GM12878 (cell line): ENCODE data around the gene SGF29. TPM values are rescaled to one million over a fixed set of nuclear protein-coding genes. Genes with fewer than 3 reads are reported as not detected.

Experiments
- ATAC-seq: fragments of 200-7000 bp; cut with Tn5 transposase; 3 replicates; pipeline ENCODE4 v1.9.1; 2020; ENCODE audit warnings: mild to moderate bottlenecking, moderate library complexity
- BruUV-seq: library from RNA; stranded (reverse); fragments of 400-500 nt; replicated peaks from 2 replicates; lab custom pipeline; 2021; lab: Mats Ljungman, UMichigan
- CTCF ChIA-PET: fragments of 300-600 bp; sonication (Branson Sonifier 250); formaldehyde crosslinking; extraction: SDS; loops from one replicate; lab custom pipeline; 2021; ENCODE audit warnings: inconsistent platforms; lab: Yijun Ruan, JAX
- POLR2A ChIA-PET: fragments of 350-600 bp; formaldehyde crosslinking; extraction: SDS; loops from one replicate; lab custom pipeline; 2021; ENCODE audit warnings: inconsistent platforms; lab: Charles Lee
- RAD21 ChIA-PET: fragments of 300-600 bp; sonication (Branson Sonifier 250); formaldehyde crosslinking; loops from one replicate; lab custom pipeline; 2023; ENCODE audit warnings: antibody characterized with exemption; ENCODE audit not compliant: unreplicated experiment; lab: Charles Lee
- SMC1A ChIA-PET: fragments of 300-600 bp; sonication (Branson Sonifier 250); formaldehyde crosslinking; loops from one replicate; lab custom pipeline; 2023; ENCODE audit not compliant: unreplicated experiment, uncharacterized antibody; lab: Charles Lee
- DNase-seq: peaks from one replicate; pipeline ENCODE4 v3.0.0-alpha.2; 2011; ENCODE audit warnings: low read depth, low spot score
- FAIRE-seq: peaks from 3 replicates; lab custom pipeline; 2011; peaks lifted over from hg19 to GRCh38; lab: Jason Lieb, UNC
- H2AFZ ChIP-seq: 2 replicates; pipeline ENCODE4 v1.6.0; 2011; ENCODE audit warnings: low read depth, low read length, control low read depth; ENCODE audit not compliant: control insufficient read depth
- H3K27ac ChIP-seq: 2 replicates; pipeline ENCODE4 v1.5.1; 2011; ENCODE audit warnings: control low read depth; ENCODE audit not compliant: control insufficient read depth, insufficient read depth
- H3K27me3 ChIP-seq, 2 experiments: replicated peaks in 1 of 2; 2 replicates each; pipeline versions ENCODE4 v1.6.0 to v1.6.1; 2011; ENCODE audit warnings: low read length in 1 of 2; ENCODE audit not compliant: control insufficient read depth in 2 of 2, insufficient read depth in 2 of 2
- H3K36me3 ChIP-seq, 2 experiments: 2 replicates each; pipeline ENCODE4 v1.5.1; 2011; ENCODE audit warnings: low read length in 1 of 2; ENCODE audit not compliant: control insufficient read depth in 2 of 2, insufficient read depth in 2 of 2
- H3K4me1 ChIP-seq: 2 replicates; pipeline ENCODE4 v1.6.1; 2011; ENCODE audit warnings: mild to moderate bottlenecking, low read length, moderate library complexity, mixed read lengths; ENCODE audit not compliant: control insufficient read depth, insufficient read depth
- H3K4me2 ChIP-seq: 2 replicates; pipeline ENCODE4 v1.6.0; 2011; ENCODE audit warnings: control low read depth; ENCODE audit not compliant: control insufficient read depth, insufficient read depth
- H3K4me3 ChIP-seq: fragments of 200-600 bp; sonication (generic); 2 replicates; pipeline ENCODE4 v1.5.1; 2016
- H3K79me2 ChIP-seq: 2 replicates; pipeline ENCODE4 v1.6.0; 2011; ENCODE audit warnings: low read length; ENCODE audit not compliant: control insufficient read depth, insufficient read depth
- H3K9ac ChIP-seq: 2 replicates; pipeline ENCODE4 v1.8.0; 2011; ENCODE audit warnings: low read length, control low read depth, mixed read lengths; ENCODE audit not compliant: control insufficient read depth, insufficient read depth
- H3K9me3 ChIP-seq: replicated peaks from 3 replicates; pipeline ENCODE4 v1.5.1; 2011; ENCODE audit warnings: mild to moderate bottlenecking, low read length; ENCODE audit not compliant: control insufficient read depth, insufficient read depth
- H4K20me1 ChIP-seq: 2 replicates; pipeline ENCODE4 v1.6.0; 2011; ENCODE audit not compliant: control insufficient read depth, insufficient read depth
- CBX5 ChIP-seq: sonication (generic); IDR thresholded peaks from 2 replicates; pipeline ENCODE4 v1.6.1; 2016; ENCODE audit warnings: low read depth, moderate library complexity, mild to moderate bottlenecking, inconsistent platforms
- CHD2 ChIP-seq: IDR thresholded peaks from 2 replicates; pipeline ENCODE4 v1.6.1; 2011; ENCODE audit warnings: low read depth, low read length, improper control_type of control experiment, borderline replicate concordance
- EZH2 ChIP-seq: IDR thresholded peaks from 2 replicates; pipeline ENCODE4 v1.6.1; 2012; ENCODE audit warnings: low read depth, mild to moderate bottlenecking, control low read depth, inconsistent platforms, low read length, borderline replicate concordance; ENCODE audit not compliant: control insufficient read depth
- HDAC2 ChIP-seq: fragments of 200-600 bp; sonication (generic); IDR thresholded peaks from 2 replicates; pipeline ENCODE4 v1.6.1; 2017
- KDM1A ChIP-seq: fragments of 200-600 bp; sonication (generic); IDR thresholded peaks from 2 replicates; pipeline ENCODE4 v1.6.1; 2016; ENCODE audit warnings: borderline replicate concordance
- MEF2B ChIP-seq: fragments of 450-650 bp; IDR thresholded peaks from 2 replicates; pipeline ENCODE4 v1.6.1; 2018; ENCODE audit warnings: mild to moderate bottlenecking, moderate library complexity; ENCODE audit not compliant: partially characterized antibody, poor library complexity, severe bottlenecking
- MYB ChIP-seq: fragments of 150-350 bp; IDR thresholded peaks from 2 replicates; pipeline ENCODE4 v1.6.1; 2014; ENCODE audit warnings: mild to moderate bottlenecking, low read depth, low read length, borderline replicate concordance
- MYC ChIP-seq: IDR thresholded peaks from 2 replicates; pipeline ENCODE4 v1.6.1; 2011; ENCODE audit warnings: mild to moderate bottlenecking, low read length, moderate library complexity, inconsistent platforms; ENCODE audit not compliant: insufficient read depth, insufficient replicate concordance, insufficient read length, severe bottlenecking
- NR2C2 ChIP-seq: IDR thresholded peaks from 2 replicates; pipeline ENCODE4 v1.6.1; 2011; ENCODE audit warnings: borderline replicate concordance, low read depth; ENCODE audit not compliant: control insufficient read depth, insufficient read length
- POU2F2 ChIP-seq: IDR thresholded peaks from 3 replicates; pipeline ENCODE4 v1.6.1; 2011; ENCODE audit warnings: low read depth, mild to moderate bottlenecking, low read length, borderline replicate concordance
- SP1 ChIP-seq: IDR thresholded peaks from one replicate; pipeline ENCODE4 v1.6.1; 2011; ENCODE audit warnings: low read depth, low read length
- TCF12 ChIP-seq: IDR thresholded peaks from 2 replicates; pipeline ENCODE4 v1.6.1; 2011; ENCODE audit warnings: low read depth, mild to moderate bottlenecking, low read length
- WGBS: methylation state at CpG from one replicate; pipeline ENCODE4 v1.1.6; 2016; ENCODE audit warnings: low lambda C conversion rate; ENCODE audit not compliant: insufficient replicate concordance, insufficient coverage; ENCODE audit errors: missing lambda C conversion rate; 5-methylcytosine and 5-hydroxymethylcytosine counted together
- in situ Hi-C: fragments of 300-500 bp; cut with MboI; formaldehyde crosslinking; loops from 9 replicates; pipeline ENCODE4 v1.14.3; 2018; ENCODE audit warnings: mixed read lengths
- intact Hi-C: fragments of 100-400 bp; cut with micrococcal nuclease; formaldehyde crosslinking; loops from one replicate; pipeline ENCODE4 v1.14.2; 2022; ENCODE audit not compliant: unreplicated experiment
- polyA plus RNA-seq, 11 experiments: library from polyadenylated mRNA; depleted of rRNA in 4 of 11; unstranded in 6 of 11; stranded (reverse) in 5 of 11; fragments of >200 nt; fragmentation: Nextera tagmentation in 4 of 11; fragmentation: Illumina TruSeq in 1 of 11; extraction: Ambion mirVana in 4 of 11; extraction: Trizol in 1 of 11; gene quantifications; 1 replicate in 1 of 11; 2 replicates in 10 of 11; pipeline versions ENCODE4 v1.2.1 to v1.2.3, GENCODE V29; 2011 to 2016; ENCODE audit warnings: inconsistent platforms in 2 of 11, missing spikeins in 2 of 11, low read depth in 1 of 11
- total RNA-seq, 4 experiments: library from RNA; depleted of rRNA in 3 of 4; stranded (reverse); fragments of >200 nt in 3 of 4; fragmentation: Illumina TruSeq in 1 of 4; extraction: Trizol in 1 of 4; gene quantifications; 2 replicates each; pipeline versions ENCODE4 v1.2.1 to v1.2.3, GENCODE V29; 2013 to 2021
- TF ChIP-seq, protein P1 (sequence below): fragments of 450-650 bp; IDR thresholded peaks from 2 replicates; pipeline ENCODE4 v1.6.1; 2017; ENCODE audit warnings: mild to moderate bottlenecking, moderate library complexity
- TF ChIP-seq, protein P2 (sequence below): fragments of 450-650 bp; formaldehyde crosslinking; IDR thresholded peaks from 2 replicates; pipeline ENCODE4 v1.4.0; 2020; ENCODE audit warnings: mild to moderate bottlenecking, moderate library complexity

The SGF29 gene
- total and polyA plus RNA-seq, 10 of the 15 experiments (the other 5 are each of a cell fraction or from before 2014, with no cell fraction given), result 2.2 to 20.1 (median 12.3) TPM

DNA sequence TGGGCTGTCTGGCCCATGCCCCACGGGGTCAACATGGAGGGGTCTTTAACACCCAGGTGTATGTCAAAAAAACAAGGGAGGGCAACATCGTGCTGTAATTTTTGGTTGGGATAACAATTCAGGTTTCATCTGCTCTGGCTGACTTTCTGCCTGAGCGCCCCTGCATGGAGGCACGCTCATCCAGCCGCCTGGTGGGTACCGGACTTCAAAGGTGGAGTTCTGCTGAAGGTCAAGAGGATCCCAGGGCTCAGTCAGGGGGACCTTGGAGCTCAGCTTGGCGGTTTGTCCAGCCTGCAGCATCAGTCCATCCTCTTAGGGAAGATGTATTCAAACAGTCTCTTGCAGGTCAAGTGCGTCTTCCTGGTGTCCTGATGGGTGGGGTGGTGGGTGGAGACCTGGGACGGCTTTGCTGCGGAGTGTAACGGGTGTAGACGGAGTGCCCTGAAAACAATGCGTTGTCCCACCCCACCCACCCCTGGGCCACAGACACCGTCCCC is 5.4 kb upstream of the SGF29 start:
- BruUV-seq, result no TSS peak
- CTCF ChIA-PET, result no interaction called here

More for the DNA sequence above, 5.4 kb upstream of the SGF29 start:
- 51% methylated on average over 12 of the region's 14 CpGs for WGBS
- Histone ChIP-seq H3K9me3 (no peaks in the 10 kb centered on the region), H3K27ac (no peak overlapping the region), H2AFZ (no peak overlapping the region), H3K4me1 (no peaks in the 10 kb centered on the region), H3K4me2 (no peak overlapping the region), H3K36me3 (no peaks in the 10 kb centered on the region), H3K4me3 (no peak overlapping the region), H4K20me1 (no peaks in the 10 kb centered on the region), H3K79me2 (no peaks in the 10 kb centered on the region), H3K27me3 (no peaks in the 10 kb centered on the region), H3K9ac (no peak overlapping the region)
- DNase-seq (no peak), ATAC-seq (no peak), FAIRE-seq (no peak)
- POLR2A ChIA-PET, result interaction anchor here (1.7 kb wide), 1 partner anchor 54 kb away, joined by 4 read pairs; the partner anchor contains the start of gene APOBR
- SMC1A ChIA-PET, result no interaction called here
- in situ Hi-C loops, result no loop called here
- RAD21 ChIA-PET, result no interaction called here
- intact Hi-C loops, result no loop called here
- TF ChIP-seq CHD2 (no peak), NR2C2 (no peak), TCF12 (no peak), HDAC2 (no peak), EZH2 (no peak), POU2F2 (no peak), MYC (no peak), KDM1A (no peak), MYB (no peak), SP1 (no peak), CBX5 (no peak), MEF2B (no peak)
- TF ChIP-seq, protein P1, sequence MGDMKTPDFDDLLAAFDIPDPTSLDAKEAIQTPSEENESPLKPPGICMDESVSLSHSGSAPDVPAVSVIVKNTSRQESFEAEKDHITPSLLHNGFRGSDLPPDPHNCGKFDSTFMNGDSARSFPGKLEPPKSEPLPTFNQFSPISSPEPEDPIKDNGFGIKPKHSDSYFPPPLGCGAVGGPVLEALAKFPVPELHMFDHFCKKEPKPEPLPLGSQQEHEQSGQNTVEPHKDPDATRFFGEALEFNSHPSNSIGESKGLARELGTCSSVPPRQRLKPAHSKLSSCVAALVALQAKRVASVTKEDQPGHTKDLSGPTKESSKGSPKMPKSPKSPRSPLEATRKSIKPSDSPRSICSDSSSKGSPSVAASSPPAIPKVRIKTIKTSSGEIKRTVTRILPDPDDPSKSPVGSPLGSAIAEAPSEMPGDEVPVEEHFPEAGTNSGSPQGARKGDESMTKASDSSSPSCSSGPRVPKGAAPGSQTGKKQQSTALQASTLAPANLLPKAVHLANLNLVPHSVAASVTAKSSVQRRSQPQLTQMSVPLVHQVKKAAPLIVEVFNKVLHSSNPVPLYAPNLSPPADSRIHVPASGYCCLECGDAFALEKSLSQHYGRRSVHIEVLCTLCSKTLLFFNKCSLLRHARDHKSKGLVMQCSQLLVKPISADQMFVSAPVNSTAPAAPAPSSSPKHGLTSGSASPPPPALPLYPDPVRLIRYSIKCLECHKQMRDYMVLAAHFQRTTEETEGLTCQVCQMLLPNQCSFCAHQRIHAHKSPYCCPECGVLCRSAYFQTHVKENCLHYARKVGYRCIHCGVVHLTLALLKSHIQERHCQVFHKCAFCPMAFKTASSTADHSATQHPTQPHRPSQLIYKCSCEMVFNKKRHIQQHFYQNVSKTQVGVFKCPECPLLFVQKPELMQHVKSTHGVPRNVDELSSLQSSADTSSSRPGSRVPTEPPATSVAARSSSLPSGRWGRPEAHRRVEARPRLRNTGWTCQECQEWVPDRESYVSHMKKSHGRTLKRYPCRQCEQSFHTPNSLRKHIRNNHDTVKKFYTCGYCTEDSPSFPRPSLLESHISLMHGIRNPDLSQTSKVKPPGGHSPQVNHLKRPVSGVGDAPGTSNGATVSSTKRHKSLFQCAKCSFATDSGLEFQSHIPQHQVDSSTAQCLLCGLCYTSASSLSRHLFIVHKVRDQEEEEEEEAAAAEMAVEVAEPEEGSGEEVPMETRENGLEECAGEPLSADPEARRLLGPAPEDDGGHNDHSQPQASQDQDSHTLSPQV, result no peak
- TF ChIP-seq, protein P2, sequence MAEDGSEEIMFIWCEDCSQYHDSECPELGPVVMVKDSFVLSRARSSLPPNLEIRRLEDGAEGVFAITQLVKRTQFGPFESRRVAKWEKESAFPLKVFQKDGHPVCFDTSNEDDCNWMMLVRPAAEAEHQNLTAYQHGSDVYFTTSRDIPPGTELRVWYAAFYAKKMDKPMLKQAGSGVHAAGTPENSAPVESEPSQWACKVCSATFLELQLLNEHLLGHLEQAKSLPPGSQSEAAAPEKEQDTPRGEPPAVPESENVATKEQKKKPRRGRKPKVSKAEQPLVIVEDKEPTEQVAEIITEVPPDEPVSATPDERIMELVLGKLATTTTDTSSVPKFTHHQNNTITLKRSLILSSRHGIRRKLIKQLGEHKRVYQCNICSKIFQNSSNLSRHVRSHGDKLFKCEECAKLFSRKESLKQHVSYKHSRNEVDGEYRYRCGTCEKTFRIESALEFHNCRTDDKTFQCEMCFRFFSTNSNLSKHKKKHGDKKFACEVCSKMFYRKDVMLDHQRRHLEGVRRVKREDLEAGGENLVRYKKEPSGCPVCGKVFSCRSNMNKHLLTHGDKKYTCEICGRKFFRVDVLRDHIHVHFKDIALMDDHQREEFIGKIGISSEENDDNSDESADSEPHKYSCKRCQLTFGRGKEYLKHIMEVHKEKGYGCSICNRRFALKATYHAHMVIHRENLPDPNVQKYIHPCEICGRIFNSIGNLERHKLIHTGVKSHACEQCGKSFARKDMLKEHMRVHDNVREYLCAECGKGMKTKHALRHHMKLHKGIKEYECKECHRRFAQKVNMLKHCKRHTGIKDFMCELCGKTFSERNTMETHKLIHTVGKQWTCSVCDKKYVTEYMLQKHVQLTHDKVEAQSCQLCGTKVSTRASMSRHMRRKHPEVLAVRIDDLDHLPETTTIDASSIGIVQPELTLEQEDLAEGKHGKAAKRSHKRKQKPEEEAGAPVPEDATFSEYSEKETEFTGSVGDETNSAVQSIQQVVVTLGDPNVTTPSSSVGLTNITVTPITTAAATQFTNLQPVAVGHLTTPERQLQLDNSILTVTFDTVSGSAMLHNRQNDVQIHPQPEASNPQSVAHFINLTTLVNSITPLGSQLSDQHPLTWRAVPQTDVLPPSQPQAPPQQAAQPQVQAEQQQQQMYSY (CRISPR knock-in tag), result no peak
